IMR-90 (cell line): Measurements from ENCODE around the gene CDS1. TPM values are rescaled to one million over a fixed set of nuclear protein-coding genes. Genes with fewer than 3 reads are reported as not detected.
A peak's percentile ranks its signal among the peaks of the same experiment; 100 is the strongest.

ENCODE experiments used
- ATAC-seq: fragments of 200-7000 bp; cut with Tn5 transposase; 2 replicates; pipeline ENCODE4 v1.9.1; 2020; ENCODE audit warnings: low read depth, mild to moderate bottlenecking, moderate library complexity
- BruUV-seq: library from RNA; stranded (reverse); fragments of 400-500 nt; replicated peaks from 2 replicates; lab custom pipeline; 2021; lab: Mats Ljungman, UMichigan
- CTCF ChIA-PET: fragments of 300-600 bp; formaldehyde crosslinking; extraction: SDS; loops from one replicate; lab custom pipeline; 2021; ENCODE audit warnings: antibody characterized with exemption; lab: Yijun Ruan, JAX
- POLR2A ChIA-PET: fragments of 300-600 bp; sonication (Branson Sonifier 250); formaldehyde crosslinking; loops from one replicate; lab custom pipeline; 2022; ENCODE audit warnings: antibody characterized with exemption; ENCODE audit not compliant: unreplicated experiment; lab: Charles Lee
- DNase-seq: peaks from one replicate; pipeline ENCODE4 v3.0.0; 2013
- H2AFZ ChIP-seq: replicated peaks from 2 replicates; pipeline ENCODE3; 2013; ENCODE audit warnings: low read length, mild to moderate bottlenecking; ENCODE audit not compliant: poor library complexity
- H2AK5ac ChIP-seq: 2 replicates; pipeline ENCODE4 v1.6.1; 2013; ENCODE audit warnings: low read depth, low read length, inconsistent platforms
- H2AK9ac ChIP-seq: replicated peaks from 2 replicates; pipeline ENCODE3; 2013; ENCODE audit warnings: mild to moderate bottlenecking, low read depth, low read length, moderate library complexity; ENCODE audit not compliant: poor library complexity
- H2BK120ac ChIP-seq: 2 replicates; pipeline ENCODE4 v1.6.1; 2013; ENCODE audit warnings: low read depth, low read length, inconsistent platforms
- H2BK15ac ChIP-seq: 3 replicates; pipeline ENCODE4 v1.6.1; 2013; ENCODE audit warnings: low read depth, low read length, inconsistent platforms
- H2BK20ac ChIP-seq: 2 replicates; pipeline ENCODE4 v1.6.1; 2013; ENCODE audit warnings: low read depth, mild to moderate bottlenecking, inconsistent platforms, low read length, moderate library complexity
- H2BK5ac ChIP-seq: 2 replicates; pipeline ENCODE4 v1.6.1; 2013; ENCODE audit warnings: mild to moderate bottlenecking, low read depth, low read length, inconsistent platforms; ENCODE audit not compliant: poor library complexity, severe bottlenecking
- H3K14ac ChIP-seq: replicated peaks from 2 replicates; pipeline ENCODE4 v1.6.1; 2013; ENCODE audit warnings: low read depth, low read length, inconsistent platforms
- H3K18ac ChIP-seq: 2 replicates; pipeline ENCODE4 v1.6.1; 2013; ENCODE audit warnings: low read depth, low read length, control low read depth
- H3K23ac ChIP-seq: 2 replicates; pipeline ENCODE4 v1.6.1; 2013; ENCODE audit warnings: low read depth, low read length, inconsistent platforms
- H3K27ac ChIP-seq: 2 replicates; pipeline ENCODE4 v1.5.1; 2013; ENCODE audit warnings: mild to moderate bottlenecking, control low read depth, low read length; ENCODE audit not compliant: insufficient read depth
- H3K27me3 ChIP-seq: 2 replicates; pipeline ENCODE4 v1.6.1; 2013; ENCODE audit warnings: low read length; ENCODE audit not compliant: control insufficient read depth, insufficient read depth
- H3K36me3 ChIP-seq: 2 replicates; pipeline ENCODE4 v1.6.1; 2013; ENCODE audit warnings: low read length, mixed read lengths; ENCODE audit not compliant: control insufficient read depth, insufficient read depth
- H3K4ac ChIP-seq: 2 replicates; pipeline ENCODE4 v1.6.1; 2013; ENCODE audit warnings: low read depth, low read length, inconsistent platforms
- H3K4me1 ChIP-seq: 2 replicates; pipeline ENCODE4 v1.6.1; 2013; ENCODE audit warnings: low read length, mixed read lengths; ENCODE audit not compliant: control insufficient read depth, insufficient read depth
- H3K4me2 ChIP-seq: 2 replicates; pipeline ENCODE4 v1.6.1; 2013; ENCODE audit warnings: low read depth, mild to moderate bottlenecking, control low read depth, low read length, moderate library complexity
- H3K4me3 ChIP-seq: 2 replicates; pipeline ENCODE4 v1.5.1; 2013; ENCODE audit warnings: low read depth, mild to moderate bottlenecking, control low read depth, low read length, moderate library complexity; ENCODE audit not compliant: insufficient read depth
- H3K56ac ChIP-seq: 2 replicates; pipeline ENCODE4 v1.6.1; 2013; ENCODE audit warnings: low read length, inconsistent platforms; ENCODE audit not compliant: insufficient read depth; ENCODE audit errors: extremely low read depth
- H3K79me1 ChIP-seq, 2 experiments: 2 replicates each; pipeline ENCODE4 v1.6.1; 2013; ENCODE audit warnings: low read length in 2 of 2, inconsistent platforms in 1 of 2, low read depth in 1 of 2
- H3K9ac ChIP-seq: 2 replicates; pipeline ENCODE4 v1.6.1; 2013; ENCODE audit warnings: low read depth, low read length, control low read depth
- H3K9me1 ChIP-seq: 2 replicates; pipeline ENCODE4 v1.6.1; 2013; ENCODE audit warnings: low read length, inconsistent platforms; ENCODE audit not compliant: insufficient read depth
- H3K9me3 ChIP-seq: 2 replicates; pipeline ENCODE4 v1.6.1; 2013; ENCODE audit warnings: low read length; ENCODE audit not compliant: control insufficient read depth, insufficient read depth
- H4K20me1 ChIP-seq: 2 replicates; pipeline ENCODE4 v1.6.1; 2013; ENCODE audit warnings: low read length, inconsistent platforms; ENCODE audit not compliant: insufficient read depth
- H4K5ac ChIP-seq: 2 replicates; pipeline ENCODE4 v1.6.1; 2013; ENCODE audit warnings: mild to moderate bottlenecking, low read depth, low read length, control low read depth
- H4K8ac ChIP-seq, 2 experiments: 2 replicates each; pipeline ENCODE4 v1.6.1; 2013; ENCODE audit warnings: low read depth in 2 of 2, low read length in 2 of 2, control low read depth in 1 of 2, inconsistent platforms in 1 of 2
- H4K91ac ChIP-seq: 2 replicates; pipeline ENCODE4 v1.6.1; 2013; ENCODE audit warnings: low read depth, low read length, inconsistent platforms; ENCODE audit not compliant: insufficient read depth
- BHLHE40 ChIP-seq: fragments of 150-350 bp; IDR thresholded peaks from 2 replicates; pipeline ENCODE4 v1.6.1; 2016; ENCODE audit warnings: mild to moderate bottlenecking, low read depth, low read length
- CEBPB ChIP-seq: IDR thresholded peaks from 2 replicates; pipeline ENCODE4 v1.6.1; 2012; ENCODE audit warnings: low read depth, low read length, improper control_type of control experiment
- CHD1 ChIP-seq: IDR thresholded peaks from 2 replicates; pipeline ENCODE4 v1.6.1; 2012; ENCODE audit warnings: low read depth, low read length, improper control_type of control experiment
- FOS ChIP-seq: fragments of 150-350 bp; IDR thresholded peaks from 2 replicates; pipeline ENCODE4 v1.6.1; 2016; ENCODE audit warnings: low read depth, low read length
- MAFK ChIP-seq: IDR thresholded peaks from 2 replicates; pipeline ENCODE4 v1.6.1; 2012; ENCODE audit warnings: low read depth, low read length, improper control_type of control experiment
- MAZ ChIP-seq: IDR thresholded peaks from 2 replicates; pipeline ENCODE4 v1.6.1; 2012; ENCODE audit warnings: low read depth, mild to moderate bottlenecking, low read length, improper control_type of control experiment, moderate library complexity, borderline replicate concordance
- MXI1 ChIP-seq: IDR thresholded peaks from 2 replicates; pipeline ENCODE4 v1.6.1; 2012; ENCODE audit warnings: low read depth, mild to moderate bottlenecking, low read length, moderate library complexity, borderline replicate concordance
- NFE2L2 ChIP-seq: fragments of 150-350 bp; IDR thresholded peaks from 2 replicates; pipeline ENCODE4 v1.6.1; 2016; ENCODE audit warnings: low read depth, mild to moderate bottlenecking, low read length
- POLR2A ChIP-seq: IDR thresholded peaks from 2 replicates; pipeline ENCODE4 v1.6.1; 2012; ENCODE audit warnings: mild to moderate bottlenecking, low read depth, low read length
- RAD21 ChIP-seq: IDR thresholded peaks from 2 replicates; pipeline ENCODE4 v1.6.1; 2012; ENCODE audit warnings: low read length, improper control_type of control experiment
- RCOR1 ChIP-seq: IDR thresholded peaks from 2 replicates; pipeline ENCODE4 v1.6.1; 2012; ENCODE audit warnings: mild to moderate bottlenecking, low read length, improper control_type of control experiment; ENCODE audit not compliant: insufficient replicate concordance
- RFX5 ChIP-seq: IDR thresholded peaks from 2 replicates; pipeline ENCODE4 v1.8.0; 2012; ENCODE audit warnings: low read depth, mild to moderate bottlenecking, low read length, moderate library complexity
- SMC3 ChIP-seq: fragments of 150-350 bp; IDR thresholded peaks from 2 replicates; pipeline ENCODE4 v1.6.1; 2016; ENCODE audit warnings: low read depth, mild to moderate bottlenecking, antibody characterized with exemption, low read length, moderate library complexity
- WGBS, 2 experiments: methylation state at CpG; one replicate each; pipeline versions ENCODE4 v1.1.5 to v1.1.7; 2013; ENCODE audit warnings: missing lambda C conversion rate in 2 of 2; ENCODE audit not compliant: insufficient read length in 1 of 2; ENCODE audit errors: extremely low coverage in 2 of 2; 5-methylcytosine and 5-hydroxymethylcytosine counted together
- dilution Hi-C: fragments of 300-500 bp; cut with HindIII; formaldehyde crosslinking; loops from one replicate; pipeline ENCODE4 v1.14.3; 2018; ENCODE audit warnings: low sequenced_read_pairs; ENCODE audit not compliant: unreplicated experiment
- in situ Hi-C: fragments of 300-500 bp; cut with MboI; formaldehyde crosslinking; loops from 3 replicates; pipeline ENCODE4 v1.14.3; 2019; ENCODE audit warnings: low sequenced_read_pairs, inconsistent platforms, mixed read lengths
- intact Hi-C: fragments of 100-400 bp; cut with micrococcal nuclease; formaldehyde crosslinking; loops from 2 replicates; pipeline ENCODE4 v1.10.0; 2022
- polyA plus RNA-seq, 3 experiments: library from polyadenylated mRNA; depleted of rRNA; stranded (reverse); fragments of >200 nt; gene quantifications; 2 replicates each; pipeline ENCODE4 v1.2.3, GENCODE V29; 2012; ENCODE audit warnings: low replicate concordance in 1 of 3
- total RNA-seq: library from RNA; depleted of rRNA; stranded (reverse); fragments of >200 nt; gene quantifications from 2 replicates; pipeline ENCODE4 v1.2.3, GENCODE V29; 2012
- TF ChIP-seq, protein P1 (sequence below): conservative IDR thresholded peaks from 2 replicates; pipeline ENCODE4 v1.5.1; 2012; ENCODE audit warnings: mild to moderate bottlenecking, low read depth, low read length, improper control_type of control experiment
- TF ChIP-seq, protein P2 (sequence below): fragments of 150-350 bp; IDR thresholded peaks from 2 replicates; pipeline ENCODE4 v1.6.1; 2017; ENCODE audit warnings: mild to moderate bottlenecking, antibody characterized with exemption, low read length, low read depth
- TF ChIP-seq, protein P3 (sequence below): fragments of 150-350 bp; IDR thresholded peaks from 2 replicates; pipeline ENCODE4 v1.6.1; 2016; ENCODE audit warnings: low read depth, mild to moderate bottlenecking, low read length, moderate library complexity, borderline replicate concordance

The CDS1 gene
- total and polyA plus RNA-seq, 2 of the 4 experiments (the other 2 are of a cell fraction) = under 0.01 to 0.02 TPM

DNA sequence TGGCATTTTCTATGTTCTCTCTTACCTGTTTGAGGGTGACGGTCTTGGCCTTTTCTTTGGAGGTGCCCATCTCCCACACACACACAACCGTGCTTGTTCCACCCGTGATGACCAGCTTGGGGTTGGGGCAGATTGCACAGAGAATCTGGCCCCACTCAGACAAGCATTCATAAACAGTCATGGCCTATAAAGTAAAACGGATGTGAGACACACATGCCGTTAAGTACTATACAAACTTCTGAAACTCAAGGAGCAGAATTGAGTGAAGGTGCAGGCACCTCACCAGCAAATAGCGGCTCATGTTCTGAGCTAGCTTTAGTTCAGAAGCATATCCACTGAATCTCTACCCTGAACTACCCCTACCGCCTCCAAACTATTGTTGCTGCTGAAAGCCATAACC is 107.6 kb downstream of the CDS1 start:
- POLR2A ChIA-PET = no interaction called here
- no CpG with 5 or more reads among the region's 7 CpGs for WGBS, 2 experiments

More for the DNA sequence above, 107.6 kb downstream of the CDS1 start:
- CTCF ChIA-PET = interaction anchor here (0.7 to 0.9 kb wide), 2 partner anchors 55 to 194 kb away, joined by 3 read pairs; no protein-coding TSS in a partner anchor
- Histone ChIP-seq H2BK15ac (0 out of 3 replicates have a peak overlapping the region, but pooled peaks have one; percentile 12), H3K9me3 (no peaks in the 10 kb centered on the region), H4K20me1 (peaks cover 16% of the 10 kb centered on the region), H2AK5ac (peak overlapping the region; percentile 41; the same call in 1 of the 2 replicates), H3K4me1 (peaks cover 14% of the 10 kb centered on the region), H3K27ac (0 out of 2 replicates have a peak overlapping the region, but pooled peaks have one; percentile 1), H3K14ac (peak overlapping the region; percentile 60; the same call in 1 of the 2 replicates), H2BK20ac (peak overlapping the region; percentile 63), H2BK120ac (peak overlapping the region; percentile 1; the same call in 1 of the 2 replicates), H2BK5ac (peak overlapping the region; percentile 1), H3K36me3 (peaks cover 24% of the 10 kb centered on the region), H3K18ac (no peak overlapping the region), H3K27me3 (no peaks in the 10 kb centered on the region), H3K4me3 (no peak overlapping the region), H2AFZ (no peak overlapping the region), H4K8ac (peak overlapping the region in 1 of 2 experiments; percentile 12; a peak in 1 of 4 replicates), H3K4ac (peak overlapping the region; percentile 61), H3K9ac (no peak overlapping the region), H3K23ac (peak overlapping the region; percentile 13; the same call in 1 of the 2 replicates), H3K56ac (no peak overlapping the region), H3K9me1 (peaks cover 26% of the 10 kb centered on the region), H4K5ac (no peak overlapping the region), H3K79me1 (peaks cover 0 to 16% of the 10 kb centered on the region in 2 experiments; a peak in 2 of 4 replicates), H4K91ac (0 out of 2 replicates have a peak overlapping the region, but pooled peaks have one; percentile 1), H2AK9ac (no peak overlapping the region), H3K4me2 (peak overlapping the region; percentile 85)
- DNase-seq (peak; percentile 3), ATAC-seq (no peak)
- in situ Hi-C loops = no loop called here
- intact Hi-C loops = loop anchor here (5.0 to 10.0 kb wide), 2 partner anchors 282 to 1214 kb away; no protein-coding TSS in a partner anchor
- TF ChIP-seq RAD21 = no peak
- TF ChIP-seq CEBPB = no peak
- no peak for TF ChIP-seq MAFK
- TF ChIP-seq, protein P1, sequence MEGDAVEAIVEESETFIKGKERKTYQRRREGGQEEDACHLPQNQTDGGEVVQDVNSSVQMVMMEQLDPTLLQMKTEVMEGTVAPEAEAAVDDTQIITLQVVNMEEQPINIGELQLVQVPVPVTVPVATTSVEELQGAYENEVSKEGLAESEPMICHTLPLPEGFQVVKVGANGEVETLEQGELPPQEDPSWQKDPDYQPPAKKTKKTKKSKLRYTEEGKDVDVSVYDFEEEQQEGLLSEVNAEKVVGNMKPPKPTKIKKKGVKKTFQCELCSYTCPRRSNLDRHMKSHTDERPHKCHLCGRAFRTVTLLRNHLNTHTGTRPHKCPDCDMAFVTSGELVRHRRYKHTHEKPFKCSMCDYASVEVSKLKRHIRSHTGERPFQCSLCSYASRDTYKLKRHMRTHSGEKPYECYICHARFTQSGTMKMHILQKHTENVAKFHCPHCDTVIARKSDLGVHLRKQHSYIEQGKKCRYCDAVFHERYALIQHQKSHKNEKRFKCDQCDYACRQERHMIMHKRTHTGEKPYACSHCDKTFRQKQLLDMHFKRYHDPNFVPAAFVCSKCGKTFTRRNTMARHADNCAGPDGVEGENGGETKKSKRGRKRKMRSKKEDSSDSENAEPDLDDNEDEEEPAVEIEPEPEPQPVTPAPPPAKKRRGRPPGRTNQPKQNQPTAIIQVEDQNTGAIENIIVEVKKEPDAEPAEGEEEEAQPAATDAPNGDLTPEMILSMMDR = no peak
- TF ChIP-seq NFE2L2 = no peak
- no peak for TF ChIP-seq SMC3
- TF ChIP-seq BHLHE40 = no peak
- no peak for TF ChIP-seq MAZ
- no peak for TF ChIP-seq MXI1
- TF ChIP-seq, protein P2, sequence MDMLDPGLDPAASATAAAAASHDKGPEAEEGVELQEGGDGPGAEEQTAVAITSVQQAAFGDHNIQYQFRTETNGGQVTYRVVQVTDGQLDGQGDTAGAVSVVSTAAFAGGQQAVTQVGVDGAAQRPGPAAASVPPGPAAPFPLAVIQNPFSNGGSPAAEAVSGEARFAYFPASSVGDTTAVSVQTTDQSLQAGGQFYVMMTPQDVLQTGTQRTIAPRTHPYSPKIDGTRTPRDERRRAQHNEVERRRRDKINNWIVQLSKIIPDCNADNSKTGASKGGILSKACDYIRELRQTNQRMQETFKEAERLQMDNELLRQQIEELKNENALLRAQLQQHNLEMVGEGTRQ = no peak
- no peak for TF ChIP-seq RCOR1
- TF ChIP-seq RFX5 = no peak
- no peak for TF ChIP-seq FOS
- TF ChIP-seq POLR2A = no peak
- TF ChIP-seq, protein P3, sequence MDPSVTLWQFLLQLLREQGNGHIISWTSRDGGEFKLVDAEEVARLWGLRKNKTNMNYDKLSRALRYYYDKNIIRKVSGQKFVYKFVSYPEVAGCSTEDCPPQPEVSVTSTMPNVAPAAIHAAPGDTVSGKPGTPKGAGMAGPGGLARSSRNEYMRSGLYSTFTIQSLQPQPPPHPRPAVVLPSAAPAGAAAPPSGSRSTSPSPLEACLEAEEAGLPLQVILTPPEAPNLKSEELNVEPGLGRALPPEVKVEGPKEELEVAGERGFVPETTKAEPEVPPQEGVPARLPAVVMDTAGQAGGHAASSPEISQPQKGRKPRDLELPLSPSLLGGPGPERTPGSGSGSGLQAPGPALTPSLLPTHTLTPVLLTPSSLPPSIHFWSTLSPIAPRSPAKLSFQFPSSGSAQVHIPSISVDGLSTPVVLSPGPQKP = no peak
- no peak for TF ChIP-seq CHD1
- no TSS peak for BruUV-seq
- dilution Hi-C loops = no loop called here
